Fibroblast of pulmonary artery (primary cell): ENCODE data around the gene CES2.

Experiments
- DNase-seq: peaks from one replicate; pipeline ENCODE4 v3.0.0-alpha.2; 2010; ENCODE audit warnings: low read depth
- H3K4me3 ChIP-seq: replicated peaks from 2 replicates; pipeline ENCODE4 v1.5.1; 2011; ENCODE audit warnings: low read depth, mild to moderate bottlenecking, control low read depth, low read length, moderate library complexity
- TF ChIP-seq, protein P1 (sequence below): IDR thresholded peaks from 2 replicates; pipeline ENCODE4 v1.5.1; 2011; ENCODE audit warnings: mild to moderate bottlenecking, control low read depth, low read length, inconsistent platforms; ENCODE audit errors: missing control alignments

The CES2 gene

DNA sequence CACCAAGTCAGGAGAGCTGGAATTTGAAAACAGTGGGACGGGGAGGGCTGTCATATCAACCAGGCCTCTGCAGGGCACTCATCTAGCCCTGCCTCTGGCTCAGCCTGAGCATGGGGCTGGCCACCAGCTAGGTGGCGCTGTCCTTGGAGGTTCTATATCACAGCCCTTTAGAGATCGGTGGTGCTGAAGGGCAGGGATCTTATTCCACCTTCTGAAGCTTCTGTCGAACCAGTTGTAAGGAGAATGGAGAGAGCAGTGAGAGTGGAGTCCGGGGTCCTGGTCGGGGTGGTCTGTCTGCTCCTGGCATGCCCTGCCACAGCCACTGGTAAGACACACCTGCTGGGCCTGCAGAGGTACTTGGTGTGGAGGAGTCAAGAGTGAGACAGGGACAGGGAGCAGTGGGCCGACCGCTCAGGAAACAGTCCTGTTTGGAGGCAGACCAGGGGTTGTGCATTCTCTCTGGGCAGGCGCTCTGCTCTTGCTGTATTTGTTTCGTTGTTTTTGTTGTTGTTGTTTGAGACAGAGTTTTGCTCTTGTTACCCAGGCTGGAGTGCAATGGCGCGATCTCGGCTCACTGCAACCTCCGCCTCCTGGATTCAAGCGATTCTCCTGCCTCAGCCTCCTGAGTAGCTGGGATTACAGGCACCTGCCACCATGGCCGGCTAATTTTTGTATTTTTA is 25.9 kb downstream of the CES2 start, which contains the start of gene CES3:
Gene CES3, plus strand, starts transcription at position 202 of the 680 bp plus-strand sequence. Its CDS starts 42 bp downstream, at position 244.
- H3K4me3 ChIP-seq = no peak within 1 kb of the TSS
- TF ChIP-seq, protein P1, sequence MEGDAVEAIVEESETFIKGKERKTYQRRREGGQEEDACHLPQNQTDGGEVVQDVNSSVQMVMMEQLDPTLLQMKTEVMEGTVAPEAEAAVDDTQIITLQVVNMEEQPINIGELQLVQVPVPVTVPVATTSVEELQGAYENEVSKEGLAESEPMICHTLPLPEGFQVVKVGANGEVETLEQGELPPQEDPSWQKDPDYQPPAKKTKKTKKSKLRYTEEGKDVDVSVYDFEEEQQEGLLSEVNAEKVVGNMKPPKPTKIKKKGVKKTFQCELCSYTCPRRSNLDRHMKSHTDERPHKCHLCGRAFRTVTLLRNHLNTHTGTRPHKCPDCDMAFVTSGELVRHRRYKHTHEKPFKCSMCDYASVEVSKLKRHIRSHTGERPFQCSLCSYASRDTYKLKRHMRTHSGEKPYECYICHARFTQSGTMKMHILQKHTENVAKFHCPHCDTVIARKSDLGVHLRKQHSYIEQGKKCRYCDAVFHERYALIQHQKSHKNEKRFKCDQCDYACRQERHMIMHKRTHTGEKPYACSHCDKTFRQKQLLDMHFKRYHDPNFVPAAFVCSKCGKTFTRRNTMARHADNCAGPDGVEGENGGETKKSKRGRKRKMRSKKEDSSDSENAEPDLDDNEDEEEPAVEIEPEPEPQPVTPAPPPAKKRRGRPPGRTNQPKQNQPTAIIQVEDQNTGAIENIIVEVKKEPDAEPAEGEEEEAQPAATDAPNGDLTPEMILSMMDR = peak; percentile 81
- DNase-seq = peak; percentile 71

DNA sequence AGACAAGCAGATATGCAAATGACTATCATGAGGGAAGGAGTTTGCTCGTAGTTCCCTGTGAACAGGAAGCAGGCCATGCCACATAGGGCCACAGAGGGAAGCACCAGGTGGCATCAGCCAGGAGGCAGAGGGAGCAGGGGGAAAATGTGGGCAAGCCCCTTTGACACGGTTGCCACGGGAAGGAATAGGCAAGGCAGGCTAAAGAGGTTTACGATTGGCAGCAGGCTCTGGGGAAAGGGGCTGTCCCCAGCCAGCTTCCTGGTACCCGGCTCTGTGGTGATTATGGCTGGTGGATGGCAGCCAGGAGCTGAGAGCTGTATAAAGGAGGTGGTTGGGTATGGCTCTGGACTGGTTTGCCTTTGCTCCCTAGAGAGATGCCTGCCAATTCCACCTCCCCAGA is 26.6 kb downstream of the CES2 start:
- DNase-seq = peak; percentile 38
- TF ChIP-seq, protein P1 = no peak
- H3K4me3 ChIP-seq = no peak overlapping the region

DNA sequence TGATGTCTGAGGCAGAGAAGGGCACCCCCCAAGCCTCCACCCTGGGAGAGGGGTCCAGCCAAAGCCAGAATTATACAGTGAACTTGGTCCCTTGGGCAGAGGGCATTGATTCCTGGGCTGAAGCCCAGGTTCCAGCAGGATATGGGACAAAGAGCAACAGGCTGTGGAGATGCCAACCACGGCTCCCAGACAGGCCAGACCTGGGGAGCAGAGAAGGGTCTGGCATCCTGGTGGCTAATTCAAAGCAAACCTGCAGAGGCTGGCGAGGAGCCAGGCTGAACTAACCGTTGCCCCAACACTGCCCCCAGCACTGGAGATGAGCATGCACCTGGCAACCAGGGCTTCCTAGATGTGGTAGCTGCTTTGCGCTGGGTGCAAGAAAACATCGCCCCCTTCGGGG is 28.7 kb downstream of the CES2 start:
- TF ChIP-seq, protein P1 = no peak
- H3K4me3 ChIP-seq = no peak overlapping the region
- DNase-seq = no peak

DNA sequence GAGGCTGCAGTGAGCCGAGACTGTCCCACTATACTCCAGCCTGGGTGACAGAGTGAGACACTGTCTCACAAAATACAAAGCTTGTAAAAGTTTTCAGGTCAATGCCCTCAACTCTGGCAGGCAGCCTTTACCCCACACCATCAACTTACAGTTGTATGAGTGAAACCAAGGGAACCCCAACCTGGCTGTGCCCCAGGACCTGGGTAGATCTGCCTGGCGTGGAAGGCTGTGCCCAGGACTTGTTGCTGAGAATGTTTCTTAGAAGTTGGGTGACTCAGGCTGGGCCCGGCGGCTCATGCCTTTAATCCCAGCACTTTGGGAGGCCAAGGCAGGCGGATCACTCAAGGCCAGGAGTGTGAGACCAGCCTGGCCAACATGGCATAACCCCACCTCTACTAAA is 33.5 kb downstream of the CES2 start:
- TF ChIP-seq, protein P1 = no peak
- H3K4me3 ChIP-seq = no peak overlapping the region
- no peak for DNase-seq

DNA sequence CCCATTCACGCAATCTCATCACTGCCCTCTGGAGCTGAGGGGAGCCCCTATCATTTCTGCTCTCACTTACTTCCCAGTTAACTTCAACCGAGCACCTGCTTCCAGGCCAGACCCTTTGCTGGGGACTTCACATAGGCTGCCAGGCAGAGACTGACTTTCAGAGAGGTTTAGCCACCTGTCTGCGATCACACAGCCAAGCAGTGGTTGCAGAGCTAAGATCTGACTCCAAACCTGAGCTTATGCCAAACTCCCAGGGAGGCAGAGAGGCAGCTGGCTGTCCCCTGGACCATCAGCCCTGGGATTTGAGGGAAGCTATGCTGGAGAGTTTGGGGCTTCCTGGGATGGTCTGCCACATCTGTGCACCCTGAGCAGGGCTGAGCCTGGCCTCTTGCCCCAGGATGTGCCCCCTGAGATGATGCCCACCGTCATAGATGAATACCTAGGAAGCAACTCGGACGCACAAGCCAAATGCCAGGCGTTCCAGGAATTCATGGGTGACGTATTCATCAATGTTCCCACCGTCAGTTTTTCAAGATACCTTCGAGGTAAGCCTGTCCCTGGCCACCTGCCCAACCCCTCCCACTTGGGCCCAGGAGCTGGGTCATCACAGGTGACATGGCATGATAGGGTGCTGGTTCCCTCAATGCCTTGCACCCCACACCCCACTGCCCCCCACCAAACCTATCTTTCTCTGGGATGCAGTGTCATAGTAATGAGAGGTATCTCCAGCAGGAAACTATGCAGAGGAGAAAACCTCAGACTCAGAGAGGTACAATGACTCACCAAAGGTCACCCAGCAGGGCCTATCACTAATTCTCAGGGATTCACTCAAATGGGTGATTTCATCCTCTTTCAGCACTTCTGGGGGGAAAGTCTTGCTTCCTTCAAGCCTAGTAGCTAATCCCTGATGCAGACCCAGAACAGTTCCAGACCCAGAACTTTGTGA is 35.7 kb downstream of the CES2 start:
- no peak overlapping the region for H3K4me3 ChIP-seq
- TF ChIP-seq, protein P1 = no peak
- peak; percentile 20 for DNase-seq

DNA sequence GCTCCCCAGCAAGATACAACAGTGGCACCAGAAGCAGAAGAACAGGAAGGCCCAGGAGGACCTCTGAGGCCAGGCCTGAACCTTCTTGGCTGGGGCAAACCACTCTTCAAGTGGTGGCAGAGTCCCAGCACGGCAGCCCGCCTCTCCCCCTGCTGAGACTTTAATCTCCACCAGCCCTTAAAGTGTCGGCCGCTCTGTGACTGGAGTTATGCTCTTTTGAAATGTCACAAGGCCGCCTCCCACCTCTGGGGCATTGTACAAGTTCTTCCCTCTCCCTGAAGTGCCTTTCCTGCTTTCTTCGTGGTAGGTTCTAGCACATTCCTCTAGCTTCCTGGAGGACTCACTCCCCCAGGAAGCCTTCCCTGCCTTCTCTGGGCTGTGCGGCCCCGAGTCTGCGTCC is 37.7 kb downstream of the CES2 start:
- no peak overlapping the region for H3K4me3 ChIP-seq
- DNase-seq = no peak
- TF ChIP-seq, protein P1 = no peak
